NAMALWA (cell line): ENCODE measurements around the gene LASP1.
A peak's percentile ranks its signal among the peaks of the same experiment; 100 is the strongest.

Source experiments
- DNase-seq: peaks from one replicate; pipeline ENCODE4 v3.0.0-alpha.2; 2015; ENCODE audit warnings: low spot score

The LASP1 gene

DNA sequence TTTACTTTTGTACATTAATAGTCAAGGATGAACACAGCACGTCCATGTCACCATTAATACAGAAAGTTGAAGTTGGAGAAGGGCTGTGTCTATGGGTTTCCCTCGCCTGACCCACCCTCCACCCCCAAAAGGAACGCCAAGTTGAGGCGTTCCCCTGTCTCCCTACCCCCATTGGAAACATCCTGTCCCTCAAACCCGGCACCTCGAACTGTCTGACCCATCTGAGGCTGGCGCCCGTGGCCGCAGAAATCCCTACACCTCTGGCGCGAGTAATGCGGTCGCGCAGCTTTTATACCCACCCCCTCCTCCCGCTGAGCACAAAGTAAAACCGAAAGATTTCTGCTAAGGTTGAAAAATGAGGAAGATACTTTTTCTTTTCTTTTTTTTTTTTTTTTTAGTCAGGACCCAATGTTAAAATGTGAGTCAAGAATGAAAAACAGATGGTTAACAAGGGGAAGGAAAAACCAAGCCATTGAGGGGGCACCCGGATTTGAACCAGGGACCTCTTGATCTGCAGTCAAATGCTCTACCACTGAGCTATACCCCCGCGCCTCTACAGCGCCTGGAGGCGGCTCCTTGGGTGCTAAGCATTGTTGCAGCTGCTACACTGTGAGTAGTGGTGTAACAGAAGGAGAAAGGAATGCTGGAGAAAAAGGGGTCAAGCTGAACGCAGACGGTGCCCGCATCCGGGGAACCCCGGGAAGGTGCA is 887 bp upstream of the LASP1 start:
- DNase-seq, result peak; percentile 93

GRCh38 chr17:38870259-38871165 is 654 bp downstream of the LASP1 start:
- DNase-seq, result peak; percentile 68

DNA sequence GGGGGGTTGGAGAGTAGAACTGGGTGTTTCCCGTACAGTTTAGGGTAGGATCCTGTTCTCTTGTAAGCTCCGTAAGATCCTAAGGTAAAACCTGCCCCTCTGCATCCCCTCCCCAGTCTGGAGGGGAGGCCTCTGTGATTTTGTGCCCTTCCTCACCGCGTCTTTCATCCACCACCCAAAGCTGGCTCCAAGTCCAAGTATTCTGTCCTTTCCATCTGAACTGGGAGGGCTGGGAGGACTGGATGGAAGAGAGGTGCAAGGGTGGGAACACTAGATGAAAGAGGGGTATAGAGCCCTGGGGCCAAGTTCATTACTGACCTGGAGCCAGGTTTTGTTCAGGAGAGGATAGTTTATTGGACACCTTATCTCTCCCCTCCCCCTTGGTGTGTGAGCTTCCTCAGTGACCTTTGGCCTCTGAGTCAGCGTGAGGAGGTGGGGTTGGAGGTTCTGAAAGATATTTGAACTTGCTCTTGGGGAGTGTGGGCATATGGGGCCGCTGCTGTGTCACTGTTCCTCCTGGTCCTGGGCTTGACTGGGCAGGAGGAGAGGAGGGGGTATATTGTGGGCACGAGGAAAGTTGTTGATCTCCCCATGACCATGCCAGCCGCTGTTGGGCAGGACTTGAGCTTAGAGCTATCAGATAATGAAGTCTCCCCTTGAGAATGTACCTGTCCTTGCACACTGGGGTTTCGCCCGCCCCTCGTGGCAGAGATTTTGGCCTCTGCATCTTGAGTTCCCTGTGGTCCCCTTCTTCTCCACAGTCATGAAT is 1.6 kb downstream of the LASP1 start:
- DNase-seq, result peak; percentile 69

GRCh38 chr17:38872027-38872511 is 2.2 kb downstream of the LASP1 start:
- DNase-seq, result peak; percentile 63

DNA sequence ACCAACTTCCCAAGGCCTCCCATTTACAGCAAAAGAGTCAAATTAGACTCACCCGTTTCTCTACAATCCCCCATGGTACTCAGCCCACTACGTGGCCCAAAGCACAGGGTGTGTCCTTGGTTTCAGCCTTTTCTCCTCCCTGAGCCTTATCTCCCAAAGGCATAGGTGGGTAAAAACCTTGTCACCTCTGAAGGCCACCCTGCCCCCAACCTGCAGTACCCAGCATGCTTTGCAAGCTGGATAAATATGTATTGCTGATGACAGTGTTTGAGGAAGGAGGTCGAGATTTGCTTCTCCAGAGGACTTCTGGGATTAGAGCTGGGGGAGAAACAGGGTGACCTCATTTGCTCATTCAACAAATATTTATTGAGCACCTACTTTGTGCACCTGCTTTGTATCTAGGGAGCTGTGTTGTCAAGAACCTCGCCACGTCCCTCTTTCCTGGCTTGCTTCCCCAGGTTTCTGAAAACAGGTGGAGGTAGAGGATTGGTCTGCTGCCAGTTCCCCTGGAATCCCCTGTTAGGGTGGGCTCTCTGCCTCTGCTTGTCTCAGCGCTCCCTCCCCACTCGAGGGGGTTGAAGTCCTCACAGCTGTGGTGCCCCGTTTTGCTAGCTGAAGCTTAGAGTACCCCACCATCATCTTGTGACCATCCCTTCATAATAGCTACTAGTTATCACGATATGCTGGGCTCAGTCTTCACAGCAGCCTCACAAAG is 3.0 kb downstream of the LASP1 start:
- no peak for DNase-seq

GRCh38 chr17:38873640-38874380 is 4.0 kb downstream of the LASP1 start:
- no peak for DNase-seq

DNA sequence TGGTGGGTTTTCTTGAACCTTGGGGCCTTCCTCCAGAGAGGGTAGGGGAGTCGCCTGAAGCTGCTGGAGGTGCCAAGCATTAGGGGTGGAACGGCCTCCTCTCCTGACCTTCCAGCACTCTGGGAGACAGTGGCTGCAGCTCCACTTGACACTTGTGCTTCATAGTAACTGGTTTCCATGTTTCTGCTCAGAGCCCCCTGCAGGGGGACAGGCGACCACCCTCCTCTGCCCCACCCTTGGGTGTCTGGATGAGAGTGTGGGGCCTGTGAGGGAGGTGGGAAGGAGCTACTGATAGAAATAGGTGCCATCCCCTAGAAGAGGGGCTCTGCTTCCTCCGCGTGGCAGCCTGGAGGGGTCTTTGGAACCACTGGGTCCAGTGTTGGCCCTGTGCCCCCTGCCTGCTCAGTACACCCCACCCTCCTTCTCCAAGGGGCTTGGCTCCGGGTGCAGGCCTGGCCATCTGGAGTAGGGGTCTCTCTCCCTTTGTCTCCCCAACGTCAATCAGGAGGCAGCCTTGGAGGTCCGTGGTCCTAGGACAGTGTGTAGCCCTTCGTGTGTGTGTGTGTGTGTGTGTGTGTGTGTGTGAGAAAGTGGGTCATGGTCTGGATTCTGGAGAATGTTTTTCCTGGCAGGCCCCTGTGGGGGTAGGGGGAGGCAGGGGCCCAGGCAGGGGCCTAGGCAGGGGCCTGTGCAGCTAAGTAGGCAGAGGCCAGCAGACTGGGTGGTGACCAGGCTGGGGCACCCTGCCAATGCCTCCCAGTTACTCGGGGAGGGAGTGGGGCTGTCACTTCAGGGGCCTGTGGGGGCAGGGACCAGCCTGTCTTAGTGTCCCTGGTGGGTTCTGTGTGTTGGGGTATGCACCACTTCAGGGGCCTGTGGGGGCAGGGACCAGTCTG is 4.9 kb downstream of the LASP1 start:
- no peak for DNase-seq

- DNase-seq, result no peak
Observed at GRCh38 chr17:38875477-38876075, 5.7 kb downstream of the LASP1 start.

DNA sequence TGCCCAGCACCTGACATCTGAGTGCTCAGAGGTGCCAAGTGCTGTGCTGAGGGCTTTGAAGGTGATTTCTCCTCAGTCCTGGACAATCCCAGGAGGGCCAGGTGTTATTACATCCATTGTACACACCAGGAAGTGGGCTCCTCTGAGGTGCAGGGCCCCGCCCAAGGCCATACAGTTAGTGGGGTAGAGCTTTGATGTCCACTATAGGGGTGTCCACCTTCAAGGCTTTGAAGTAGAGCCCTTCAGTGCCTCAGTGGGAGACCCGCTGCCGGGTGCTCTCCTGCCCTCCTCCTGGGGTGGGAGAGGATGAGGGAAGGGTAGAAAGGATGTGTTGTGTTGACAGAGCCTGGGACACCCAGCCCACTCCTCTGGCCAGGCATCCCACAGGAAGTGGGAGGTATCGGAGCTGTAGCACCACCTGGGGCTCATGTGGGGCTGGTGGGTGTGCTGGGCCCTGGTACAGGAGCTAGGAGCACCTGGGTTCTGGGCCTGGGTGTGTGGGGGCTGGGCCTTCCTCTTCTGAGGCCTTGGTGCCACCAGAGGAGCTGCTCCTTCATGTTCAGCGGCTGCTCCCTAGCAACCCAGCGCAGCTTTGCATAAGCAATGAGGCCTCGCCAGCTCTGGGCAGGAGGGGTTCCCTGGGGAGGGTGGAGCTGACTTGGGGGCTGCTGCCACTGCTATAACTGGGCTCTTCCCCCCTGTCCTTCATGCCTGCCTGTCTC is 7.4 kb downstream of the LASP1 start:
- peak; percentile 91 for DNase-seq

GRCh38 chr17:38879878-38880665 is 10.2 kb downstream of the LASP1 start:
- DNase-seq, result no peak

- DNase-seq, result peak; percentile 68
Observed at GRCh38 chr17:38881600-38882191, 11.8 kb downstream of the LASP1 start.

DNA sequence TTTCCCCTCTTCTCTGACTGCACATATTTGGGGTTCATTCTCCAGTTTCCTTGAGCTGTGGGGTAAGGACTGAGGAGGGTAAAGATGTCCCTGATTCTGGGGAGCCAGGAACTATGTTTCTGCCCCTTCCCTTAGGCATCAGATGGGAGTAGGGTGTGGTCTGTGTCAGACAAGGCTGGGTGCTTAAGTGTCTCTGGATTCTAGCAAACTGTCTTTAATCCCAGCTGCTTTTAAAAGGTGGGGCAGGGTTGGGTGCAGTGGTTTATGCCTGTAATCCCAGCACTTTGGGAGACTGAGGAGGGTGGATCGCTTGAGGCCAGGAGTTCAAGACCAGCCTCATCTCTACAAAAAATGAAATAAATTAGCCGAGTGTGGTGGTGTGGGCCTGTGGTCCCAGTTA is 13.0 kb downstream of the LASP1 start:
- no peak for DNase-seq

DNA sequence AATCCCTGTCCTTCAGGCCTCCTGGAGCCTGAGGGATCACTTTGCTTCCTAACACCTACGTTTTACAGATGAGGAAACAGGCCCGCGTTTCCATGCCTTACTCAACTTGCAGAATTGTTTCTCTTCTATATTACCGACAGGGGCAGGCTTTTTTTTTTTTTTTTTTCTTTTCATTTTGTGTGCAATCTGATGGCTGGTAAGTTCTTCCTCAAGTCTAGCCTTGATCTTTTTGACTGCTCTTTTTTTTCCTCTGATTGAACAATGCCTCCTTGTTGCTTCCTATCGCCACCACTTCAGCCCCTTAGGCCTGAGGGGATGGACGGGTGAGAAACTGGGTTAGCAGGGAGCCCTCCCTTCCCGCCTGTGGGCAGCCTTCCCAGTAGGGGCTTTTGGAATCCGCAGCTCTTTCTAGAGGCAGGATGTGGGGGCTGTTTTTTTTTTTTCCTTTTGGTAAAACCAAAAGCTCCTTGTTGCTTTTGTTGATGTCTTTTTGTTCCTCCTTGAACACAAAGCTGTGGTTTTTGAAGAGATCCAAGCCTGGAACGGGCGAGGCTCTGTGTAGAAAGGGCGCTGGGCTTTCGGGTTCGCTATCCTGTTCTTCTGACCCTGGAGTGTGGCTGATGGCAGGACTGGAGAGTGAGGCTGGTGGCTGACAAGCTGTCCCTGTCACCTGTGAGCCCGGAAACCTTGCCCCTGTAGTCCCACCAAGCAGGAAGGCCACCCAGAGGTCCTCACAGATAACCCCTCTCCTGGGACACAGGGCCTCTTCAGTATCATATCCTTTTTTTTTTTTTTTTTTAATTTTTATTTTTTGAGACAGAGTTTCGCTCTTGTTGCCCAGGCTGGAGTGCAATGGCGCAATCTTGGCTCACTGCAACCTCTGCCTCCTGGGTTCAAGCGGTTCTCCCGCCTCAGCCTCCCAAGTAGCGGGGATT is 14.0 kb downstream of the LASP1 start:
- no peak for DNase-seq

- no peak for DNase-seq
Observed at GRCh38 chr17:38885044-38885727, 15.3 kb downstream of the LASP1 start.

DNA sequence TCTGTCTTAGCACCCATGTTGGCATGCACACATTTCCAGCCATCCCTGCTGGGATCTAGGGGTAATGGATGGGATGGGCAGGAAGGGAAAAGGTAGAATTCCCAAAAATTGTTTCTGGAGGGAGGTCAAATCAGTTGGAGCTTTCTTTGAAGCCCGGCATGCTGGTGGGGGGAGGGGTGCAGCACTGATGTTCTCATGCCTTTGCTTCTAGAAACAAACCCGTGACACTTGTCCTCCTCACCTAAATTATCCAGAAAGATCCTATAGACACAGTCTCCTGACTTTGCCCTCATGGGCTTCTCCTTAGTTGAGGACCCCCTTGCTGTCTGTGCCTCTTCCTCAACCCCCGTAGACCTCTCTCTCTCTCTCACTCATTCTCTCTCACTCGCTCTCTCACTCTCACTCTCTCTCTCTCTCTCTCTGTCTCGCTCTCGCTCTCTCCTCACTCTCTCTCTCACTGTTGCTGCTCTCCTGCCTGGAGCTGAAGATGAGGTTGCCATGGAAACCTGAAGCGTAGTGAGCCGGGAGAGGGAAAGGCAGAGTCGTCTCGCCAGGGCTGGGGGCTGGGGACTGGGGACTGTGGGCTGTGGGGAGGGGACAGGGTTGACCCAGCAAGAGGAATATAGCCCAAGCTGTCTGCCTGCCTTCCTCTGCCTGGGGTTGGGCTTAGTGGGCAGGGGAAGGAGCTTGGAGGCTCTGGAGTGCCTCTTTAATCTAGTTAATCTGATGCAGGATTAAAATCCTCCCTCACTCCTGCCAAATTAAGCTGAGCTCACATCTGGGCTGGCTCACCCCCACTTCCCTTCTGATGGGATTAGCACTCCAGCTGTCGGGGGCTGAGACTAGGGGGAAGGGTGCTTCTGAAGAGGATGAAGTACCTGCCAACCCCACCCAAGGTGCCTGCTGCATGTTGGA is 16.1 kb downstream of the LASP1 start:
- DNase-seq, result no peak
